ENCODE measurements around the gene SF3B3. TPM values are rescaled to one million over a fixed set of nuclear protein-coding genes. Genes with fewer than 3 reads are reported as not detected.
"Not testable (repeated sequence)": the region's sequence is repeated elsewhere in the genome, so short reads cannot be mapped to it uniquely, and the experiment has no call there.

SF3B3 gene
- total RNA-seq, 1 experiment from 2014 or later = 130 TPM

GRCh38 chr16:70565053-70565452, 41.4 kb downstream of the SF3B3 start:
- no peak for DNase-seq (ENCODE audit: low read depth)

- no peak for DNase-seq (ENCODE audit: low read depth)
Observed at GRCh38 chr16:70568601-70569237, 45.1 kb downstream of the SF3B3 start.

- no peak for DNase-seq (ENCODE audit: low read depth)
Observed at GRCh38 chr16:70569752-70570151, 46.1 kb downstream of the SF3B3 start.

- no peak for DNase-seq (ENCODE audit: low read depth)
Observed at GRCh38 chr16:70570967-70571570, 47.5 kb downstream of the SF3B3 start.

- no peak for DNase-seq (ENCODE audit: low read depth)
Observed at GRCh38 chr16:70571623-70572022, 48.0 kb downstream of the SF3B3 start.

GRCh38 chr16:70572050-70572925, 48.7 kb downstream of the SF3B3 start:
- DNase-seq (ENCODE audit: low read depth) = no peak

GRCh38 chr16:70572926-70573270, 49.3 kb downstream of the SF3B3 start:
- DNase-seq (ENCODE audit: low read depth) = no peak

- DNase-seq (ENCODE audit: low read depth) = no peak
Observed at GRCh38 chr16:70573451-70574121, 50.0 kb downstream of the SF3B3 start.

GRCh38 chr16:70574595-70575271, 51.1 kb downstream of the SF3B3 start:
- no peak for DNase-seq (ENCODE audit: low read depth)

GRCh38 chr16:70575376-70575775, 51.8 kb downstream of the SF3B3 start:
- DNase-seq (ENCODE audit: low read depth) = no peak

GRCh38 chr16:70576431-70577255, 53.0 kb downstream of the SF3B3 start:
- DNase-seq (ENCODE audit: low read depth) = peak; percentile 33

GRCh38 chr16:70577256-70577698, 53.7 kb downstream of the SF3B3 start:
- peak; percentile 44 for DNase-seq (ENCODE audit: low read depth)

GRCh38 chr16:70578035-70578434, 54.4 kb downstream of the SF3B3 start:
- no peak for DNase-seq (ENCODE audit: low read depth)

- DNase-seq (ENCODE audit: low read depth) = no peak
Observed at GRCh38 chr16:70579248-70579647, 55.6 kb downstream of the SF3B3 start.

- DNase-seq (ENCODE audit: low read depth) = no peak
Observed at GRCh38 chr16:70579648-70580630, 56.3 kb downstream of the SF3B3 start.

GRCh38 chr16:70582280-70582978, 58.8 kb downstream of the SF3B3 start:
- DNase-seq (ENCODE audit: low read depth) = peak; percentile 23

- no peak for DNase-seq (ENCODE audit: low read depth)
Observed at GRCh38 chr16:70586731-70587130, 63.1 kb downstream of the SF3B3 start.

- no peak for DNase-seq (ENCODE audit: low read depth)
Observed at GRCh38 chr16:70588565-70588964, 64.9 kb downstream of the SF3B3 start.

GRCh38 chr16:70589416-70589815, 65.8 kb downstream of the SF3B3 start:
- DNase-seq (ENCODE audit: low read depth) = not testable (repeated sequence)
